Tibial nerve (tissue), 3 donors: ENCODE data around the gene NKX6-1.

Experiments
- CTCF ChIP-seq, 5 experiments: fragments of 200-600 bp in 3 of 5; fragments of 450-650 bp in 2 of 5; sonication (generic) in 3 of 5; IDR thresholded peaks; one replicate each; pipeline ENCODE4 v1.5.1; 2016 to 2019; ENCODE audit warnings: antibody characterized with exemption in 5 of 5, mild to moderate bottlenecking in 3 of 5, moderate library complexity in 2 of 5
- POLR2A ChIP-seq, 2 donors: fragments of 450-650 bp; IDR thresholded peaks; one replicate each; pipeline ENCODE4 v1.6.1; 2017; ENCODE audit warnings: antibody characterized with exemption in 2 of 2, mild to moderate bottlenecking in 2 of 2, moderate library complexity in 2 of 2

GRCh38 chr4:84491481-84491880 lies 7.6 kb downstream of the NKX6-1 start:
- TF ChIP-seq CTCF (IDR thresholded peaks at IDR 0.05) = no peak
- no peak for TF ChIP-seq POLR2A (IDR thresholded peaks at IDR 0.05)
